Thymus (tissue), 11 donors: Measurements from ENCODE around the gene PRKG1. TPM values are rescaled to one million over a fixed set of nuclear protein-coding genes. Genes with fewer than 3 reads are reported as not detected.

ENCODE experiments used
- DNase-seq, 9 donors: peaks; one replicate each; pipeline ENCODE4 v3.0.0-alpha.2; 2013; ENCODE audit warnings: low spot score in 9 of 9, low read depth in 6 of 9, missing footprints in 1 of 9
- H3K27ac ChIP-seq, 2 donors: one replicate each; pipeline ENCODE4 v1.5.1; 2013; ENCODE audit warnings: control low read depth in 1 of 2, low read depth in 1 of 2, low read length in 1 of 2, mild to moderate bottlenecking in 1 of 2, moderate library complexity in 1 of 2
- H3K27me3 ChIP-seq, 2 donors: one replicate each; pipeline ENCODE4 v1.5.1; 2013; ENCODE audit warnings: low read length in 1 of 2; ENCODE audit not compliant: control insufficient read depth in 2 of 2, insufficient read depth in 1 of 2
- H3K36me3 ChIP-seq, 2 donors: one replicate each; pipeline ENCODE4 v1.5.1; 2013; ENCODE audit warnings: low read length in 1 of 2, mild to moderate bottlenecking in 1 of 2, moderate library complexity in 1 of 2; ENCODE audit not compliant: control insufficient read depth in 2 of 2, insufficient read depth in 2 of 2
- H3K4me1 ChIP-seq, 2 donors: one replicate each; pipeline ENCODE4 v1.5.1; 2013; ENCODE audit warnings: low read length in 2 of 2; ENCODE audit not compliant: control insufficient read depth in 2 of 2, insufficient read depth in 2 of 2
- H3K4me3 ChIP-seq, 2 donors: one replicate each; pipeline ENCODE4 v1.5.1; 2013; ENCODE audit warnings: low read length in 2 of 2, control low read depth in 1 of 2, mild to moderate bottlenecking in 1 of 2
- H3K9me3 ChIP-seq, 2 donors: one replicate each; pipeline ENCODE4 v1.5.1; 2013; ENCODE audit warnings: low read length in 1 of 2, mild to moderate bottlenecking in 1 of 2; ENCODE audit not compliant: control insufficient read depth in 2 of 2, insufficient read depth in 1 of 2
- WGBS: extraction: QIAGEN DNeasy Blood & Tissue Kit; methylation state at CpG from one replicate; pipeline ENCODE4 v1.1.7; 2013; 5-methylcytosine and 5-hydroxymethylcytosine counted together
- polyA plus RNA-seq: library from polyadenylated mRNA; stranded (reverse); fragments of 200-250 nt; gene quantifications from one replicate; pipeline ENCODE4 v1.2.3, GENCODE V29; 2013
- total RNA-seq: library from RNA; stranded (reverse); fragments of 120-200 nt; gene quantifications from one replicate; pipeline ENCODE4 v1.2.4, GENCODE V29; 2013
- donor health status: healthy.

The PRKG1 gene
- total and polyA plus RNA-seq, 2 donors: 2.5 to 7.4 TPM

- no peak for DNase-seq
- no peaks in the 10 kb centered on the region for H3K9me3 ChIP-seq
- no peak overlapping the region for H3K4me3 ChIP-seq
- no peaks in the 10 kb centered on the region for H3K36me3 ChIP-seq
- no peak overlapping the region for H3K27ac ChIP-seq
- H3K27me3 ChIP-seq: no peaks in the 10 kb centered on the region
- H3K4me1 ChIP-seq: no peaks in the 10 kb centered on the region
Measured at GRCh38 chr10:51718804-51719291, 644.6 kb downstream of the PRKG1 start.

DNA sequence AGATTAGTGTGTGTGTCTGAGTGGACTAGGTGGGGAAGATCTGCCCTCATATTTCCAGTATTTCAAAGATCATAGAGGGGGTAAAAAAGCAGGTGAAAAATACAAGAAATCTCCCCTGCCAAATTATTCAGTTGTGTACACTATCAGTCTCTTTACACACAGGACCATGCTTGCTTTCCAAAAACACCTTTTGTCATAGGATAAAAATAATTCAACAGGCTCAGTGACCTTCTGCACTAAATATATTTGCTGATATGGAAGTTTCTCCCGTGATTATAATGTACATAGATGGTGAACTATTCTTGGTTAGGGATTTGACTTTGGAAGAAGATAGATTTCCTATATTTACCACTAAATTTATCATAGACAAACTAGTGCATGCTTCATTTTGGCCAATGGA, 649.8 kb downstream of the PRKG1 start:
- no peaks in the 10 kb centered on the region for H3K36me3 ChIP-seq
- no peaks in the 10 kb centered on the region for H3K4me1 ChIP-seq
- H3K27ac ChIP-seq: no peak overlapping the region
- H3K27me3 ChIP-seq: no peaks in the 10 kb centered on the region
- H3K9me3 ChIP-seq: no peaks in the 10 kb centered on the region
- DNase-seq: no peak
- WGBS: 86% methylated on average over 1 of the region's 1 CpG
- H3K4me3 ChIP-seq: no peak overlapping the region

DNA sequence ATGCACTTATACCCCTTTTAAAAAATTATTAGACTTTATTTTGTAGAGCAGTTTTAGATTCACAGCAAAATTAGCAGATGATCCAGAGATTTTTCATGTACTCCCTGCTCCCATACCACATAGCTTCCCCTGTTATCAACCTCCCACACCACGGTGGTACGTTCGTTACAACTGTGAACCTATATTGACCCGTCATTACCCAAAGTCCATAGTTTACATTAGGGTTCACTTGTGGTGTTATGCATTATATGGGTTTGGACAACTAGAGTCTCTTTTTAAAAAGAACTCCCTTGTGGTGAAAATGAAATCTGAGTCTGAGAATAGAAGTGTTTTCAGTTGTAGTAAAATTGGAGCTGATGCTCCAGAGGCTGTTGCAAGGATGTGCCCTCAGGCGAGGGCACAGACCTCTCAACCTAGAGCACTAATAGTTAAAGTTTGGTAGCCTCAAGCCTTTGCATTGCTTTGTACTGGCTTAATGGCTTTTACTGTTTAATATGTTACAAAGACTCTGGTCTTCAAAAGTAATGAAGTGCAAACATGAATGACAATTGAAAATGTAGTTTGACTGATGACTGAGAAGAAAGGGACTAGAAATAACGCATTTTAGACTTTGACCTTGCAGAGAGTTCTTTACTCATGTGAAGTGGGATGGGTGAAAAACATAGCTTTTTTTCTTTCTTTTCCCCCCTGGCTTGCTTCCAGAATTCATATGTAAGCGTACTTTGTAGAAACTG, 655.7 kb downstream of the PRKG1 start:
- no peak for DNase-seq
- WGBS: 96% methylated on average over 7 of the region's 7 CpGs
- H3K4me3 ChIP-seq: no peak overlapping the region
- no peaks in the 10 kb centered on the region for H3K9me3 ChIP-seq
- no peaks in the 10 kb centered on the region for H3K4me1 ChIP-seq
- no peak overlapping the region for H3K27ac ChIP-seq
- H3K27me3 ChIP-seq: no peaks in the 10 kb centered on the region
- H3K36me3 ChIP-seq: no peaks in the 10 kb centered on the region

DNA sequence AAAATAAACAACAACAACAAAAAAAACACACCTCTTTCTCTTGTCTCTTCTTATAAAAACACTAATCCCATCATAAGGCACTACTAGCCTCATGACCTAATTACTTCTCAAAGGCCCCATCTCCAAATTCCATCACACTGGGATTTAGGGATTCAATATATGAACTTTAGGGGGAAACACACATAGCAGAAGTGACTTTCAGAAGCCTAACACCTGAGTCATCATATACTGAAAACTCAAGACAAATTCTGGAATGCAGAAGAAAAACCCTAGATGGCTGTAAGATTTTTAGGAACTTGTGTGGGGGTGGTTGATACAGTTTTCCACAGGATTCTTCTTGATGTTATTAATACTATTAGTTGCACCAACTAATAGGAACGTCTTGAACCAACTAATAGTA, 658.8 kb downstream of the PRKG1 start:
- Histone ChIP-seq H3K9me3 (no peaks in the 10 kb centered on the region), H3K27me3 (no peaks in the 10 kb centered on the region), H3K4me3 (no peak overlapping the region), H3K4me1 (no peaks in the 10 kb centered on the region), H3K36me3 (no peaks in the 10 kb centered on the region), H3K27ac (no peak overlapping the region)
- 78% methylated on average over 1 of the region's 1 CpG for WGBS
- DNase-seq: no peak

DNA sequence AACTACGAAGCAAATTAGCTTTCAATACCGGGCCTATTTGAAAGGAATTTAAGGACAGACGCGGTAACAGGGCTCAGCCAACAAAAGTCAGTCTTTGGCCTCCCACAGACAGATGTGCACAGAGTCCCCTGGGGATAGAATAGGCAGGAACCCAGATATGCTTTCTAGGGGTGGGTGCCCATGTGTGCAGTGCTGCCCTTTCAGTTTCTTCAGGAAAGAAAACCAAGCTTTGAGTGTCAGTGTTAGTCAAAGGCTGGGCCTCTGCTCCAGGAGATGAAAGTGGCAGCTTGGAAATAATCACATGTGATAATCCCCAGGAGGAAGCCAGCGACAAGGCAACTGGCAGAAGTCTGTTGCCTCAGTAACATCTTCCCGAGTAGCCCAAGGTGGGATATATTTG, 668.9 kb downstream of the PRKG1 start:
- 95% methylated on average over 6 of the region's 6 CpGs for WGBS
- no peaks in the 10 kb centered on the region for H3K4me1 ChIP-seq
- H3K36me3 ChIP-seq: no peaks in the 10 kb centered on the region
- no peaks in the 10 kb centered on the region for H3K27me3 ChIP-seq
- H3K27ac ChIP-seq: no peak overlapping the region
- no peak for DNase-seq
- no peak overlapping the region for H3K4me3 ChIP-seq
- no peaks in the 10 kb centered on the region for H3K9me3 ChIP-seq

DNA sequence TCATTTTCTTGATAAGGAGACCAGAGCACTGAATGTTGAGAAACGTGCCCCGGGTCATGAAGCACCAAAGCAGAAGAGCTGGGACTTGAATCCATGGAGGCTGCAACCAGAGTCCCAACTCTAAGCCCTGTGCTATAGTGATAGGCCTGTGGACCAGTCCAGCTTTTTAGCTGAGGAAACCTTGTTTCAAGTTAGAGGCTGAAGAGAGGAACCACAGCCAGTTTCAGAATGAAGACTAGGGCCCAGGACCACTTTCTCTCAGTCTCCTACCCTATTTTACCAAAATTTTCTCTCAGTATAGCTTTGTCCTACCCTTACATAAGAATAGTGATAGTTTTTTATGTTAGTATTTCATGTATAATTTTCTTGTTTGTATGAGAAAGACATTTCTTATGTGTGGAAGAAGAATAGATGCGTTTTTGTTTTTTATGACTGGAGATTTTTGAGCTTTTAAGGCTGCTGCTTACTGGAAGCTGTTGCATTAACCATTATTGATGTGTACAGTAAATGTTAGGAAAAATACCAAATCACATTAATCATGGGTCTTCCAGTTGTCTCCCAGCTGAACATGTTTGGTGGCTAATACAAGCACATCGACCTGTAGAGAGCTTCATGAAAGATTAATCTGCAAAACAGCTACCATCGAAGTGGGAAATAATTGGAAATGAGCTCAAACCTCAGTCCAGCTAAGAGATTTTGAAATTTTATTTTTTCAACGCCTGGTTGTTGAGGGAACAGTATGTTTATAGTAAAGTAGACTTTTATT, 670.1 kb downstream of the PRKG1 start:
- H3K27ac ChIP-seq: no peak overlapping the region
- no peaks in the 10 kb centered on the region for H3K9me3 ChIP-seq
- H3K36me3 ChIP-seq: no peaks in the 10 kb centered on the region
- DNase-seq: no peak
- H3K4me3 ChIP-seq: no peak overlapping the region
- no peaks in the 10 kb centered on the region for H3K27me3 ChIP-seq
- WGBS: 95% methylated on average over 6 of the region's 6 CpGs
- H3K4me1 ChIP-seq: no peaks in the 10 kb centered on the region

DNA sequence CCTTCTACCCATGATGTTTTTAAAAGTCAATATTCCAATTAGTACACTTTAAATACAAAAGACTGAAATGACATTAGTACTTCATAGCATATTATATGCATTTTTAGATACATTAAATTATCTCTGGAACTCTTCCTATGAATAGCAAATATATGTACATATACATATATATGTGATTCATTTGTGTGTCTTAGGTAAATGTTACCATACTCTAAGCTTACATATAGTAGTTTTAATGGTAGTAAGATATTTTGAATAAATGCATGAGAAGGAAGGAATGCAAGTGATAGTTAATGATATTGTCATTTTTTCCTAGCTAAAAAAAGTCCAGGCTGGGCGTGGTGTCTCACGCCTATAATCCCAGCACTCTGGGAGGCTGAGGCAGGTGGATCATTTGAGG, 671.1 kb downstream of the PRKG1 start:
- WGBS: 96% methylated on average over 2 of the region's 2 CpGs

GRCh38 chr10:51747216-51747615, 672.9 kb downstream of the PRKG1 start:
- Histone ChIP-seq H3K36me3 (no peaks in the 10 kb centered on the region), H3K4me3 (no peak overlapping the region), H3K27ac (no peak overlapping the region), H3K9me3 (no peaks in the 10 kb centered on the region), H3K27me3 (no peaks in the 10 kb centered on the region), H3K4me1 (no peaks in the 10 kb centered on the region)
- no peak for DNase-seq
- 94% methylated on average over 1 of the region's 1 CpG for WGBS

More for the DNA sequence above, 671.1 kb downstream of the PRKG1 start:
- no peak overlapping the region for H3K4me3 ChIP-seq
- no peaks in the 10 kb centered on the region for H3K27me3 ChIP-seq
- H3K27ac ChIP-seq: no peak overlapping the region
- DNase-seq: no peak
- no peaks in the 10 kb centered on the region for H3K36me3 ChIP-seq
- no peaks in the 10 kb centered on the region for H3K4me1 ChIP-seq
- no peaks in the 10 kb centered on the region for H3K9me3 ChIP-seq

- Histone ChIP-seq H3K36me3 (no peaks in the 10 kb centered on the region), H3K9me3 (no peaks in the 10 kb centered on the region), H3K4me3 (no peak overlapping the region), H3K27ac (no peak overlapping the region), H3K4me1 (no peaks in the 10 kb centered on the region), H3K27me3 (no peaks in the 10 kb centered on the region)
- no peak for DNase-seq
- 88% methylated on average over 1 of the region's 1 CpG for WGBS
Measured at GRCh38 chr10:51748959-51749358, 674.7 kb downstream of the PRKG1 start.
